OCI-LY1 (cell line): ENCODE results near the gene C1QTNF9.

ENCODE experiments used
- H2AFZ ChIP-seq: fragments of 200-600 bp; sonication (generic), shearing (Covaris generic); 2 replicates; pipeline ENCODE4 v1.6.0; 2014; ENCODE audit warnings: antibody characterized with exemption, mild to moderate bottlenecking, low read length
- H3F3A ChIP-seq: fragments of 200-600 bp; sonication (generic), shearing (Covaris generic); 2 replicates; pipeline ENCODE4 v1.6.0; 2014; ENCODE audit warnings: mild to moderate bottlenecking, antibody characterized with exemption, low read length, moderate library complexity; ENCODE audit not compliant: insufficient read depth
- H3K27ac ChIP-seq: fragments of 200-600 bp; sonication (generic); 2 replicates; pipeline ENCODE4 v1.5.1; 2014; ENCODE audit warnings: low read length, mixed run types, mild to moderate bottlenecking, low read depth; ENCODE audit not compliant: poor library complexity, severe bottlenecking
- H3K27me3 ChIP-seq: fragments of 200-600 bp; sonication (generic); 2 replicates; pipeline ENCODE4 v1.6.0; 2014; ENCODE audit warnings: antibody characterized with exemption, mild to moderate bottlenecking, low read length, moderate library complexity; ENCODE audit not compliant: insufficient read depth
- H3K36me3 ChIP-seq: fragments of 200-600 bp; sonication (generic); 2 replicates; pipeline ENCODE4 v1.6.1; 2014; ENCODE audit warnings: mild to moderate bottlenecking, antibody characterized with exemption, low read length, moderate library complexity, mixed read lengths; ENCODE audit not compliant: insufficient read depth
- H3K4me1 ChIP-seq: fragments of 200-600 bp; sonication (generic); 2 replicates; pipeline ENCODE4 v1.5.1; 2014; ENCODE audit warnings: mild to moderate bottlenecking, low read length, moderate library complexity; ENCODE audit not compliant: insufficient read depth, severe bottlenecking
- H3K4me2 ChIP-seq: fragments of 200-600 bp; sonication (generic), shearing (Covaris generic); 2 replicates; pipeline ENCODE4 v1.6.1; 2014; ENCODE audit warnings: low read length
- H3K4me3 ChIP-seq: fragments of 200-600 bp; sonication (generic); 2 replicates; pipeline ENCODE4 v1.5.1; 2014; ENCODE audit warnings: low read length, low read depth, mild to moderate bottlenecking, mixed read lengths; ENCODE audit not compliant: poor library complexity, severe bottlenecking
- H3K79me2 ChIP-seq: fragments of 200-600 bp; shearing (Covaris generic); 2 replicates; pipeline ENCODE4 v1.6.1; 2016; ENCODE audit warnings: mixed run types, low read length, mixed read lengths; ENCODE audit not compliant: insufficient read depth
- H3K9ac ChIP-seq: fragments of 200-600 bp; sonication (generic), shearing (Covaris generic); 2 replicates; pipeline ENCODE4 v1.6.1; 2014; ENCODE audit warnings: mild to moderate bottlenecking, low read length, mixed read lengths
- H3K9me2 ChIP-seq: fragments of 200-600 bp; sonication (generic), shearing (Covaris generic); 2 replicates; pipeline ENCODE4 v1.6.1; 2014; ENCODE audit warnings: low read depth, mild to moderate bottlenecking, low read length, mixed read lengths
- H3K9me3 ChIP-seq: fragments of 200-600 bp; shearing (Covaris generic); 2 replicates; pipeline ENCODE4 v1.6.1; 2014; ENCODE audit warnings: low read length, mixed read lengths
- H4K20me1 ChIP-seq: fragments of 200-600 bp; sonication (generic), shearing (Covaris generic); 2 replicates; pipeline ENCODE4 v1.6.0; 2016; ENCODE audit warnings: mild to moderate bottlenecking, low read length; ENCODE audit not compliant: insufficient read depth
- CTCF ChIP-seq: fragments of 200-600 bp; sonication (generic), shearing (Covaris generic); IDR thresholded peaks from 2 replicates; pipeline ENCODE4 v1.5.1; 2017; ENCODE audit warnings: mild to moderate bottlenecking, antibody characterized with exemption, low read length, moderate library complexity, mixed read lengths
- EZH2 ChIP-seq: fragments of 200-600 bp; sonication (generic), shearing (Covaris generic); IDR thresholded peaks from 2 replicates; pipeline ENCODE4 v1.8.0; 2017; ENCODE audit warnings: borderline replicate concordance, mixed run types, mild to moderate bottlenecking, antibody characterized with exemption, low read length, moderate library complexity, mixed read lengths

Gene C1QTNF9

DNA sequence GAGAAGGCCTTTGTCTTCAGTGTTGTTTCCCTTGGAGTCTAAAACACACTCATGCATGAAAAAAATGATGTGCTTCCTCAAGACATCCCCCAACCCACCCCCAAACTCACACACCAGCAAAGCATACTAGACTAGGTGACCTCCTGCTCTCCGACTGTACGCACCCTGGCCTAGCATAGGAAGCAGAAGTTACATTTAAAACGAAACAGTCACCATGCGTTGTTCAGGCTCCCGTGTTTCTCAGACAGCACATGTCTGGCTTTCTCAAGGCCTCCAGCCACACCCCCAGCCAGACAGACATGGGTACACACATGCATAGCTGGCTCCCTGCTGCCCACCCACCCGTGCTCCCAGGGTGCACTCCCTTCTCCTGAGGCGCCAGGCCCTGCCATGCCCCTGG, 28.7 kb upstream of the C1QTNF9 start:
- Histone ChIP-seq H3K4me1 (no peaks in the 10 kb centered on the region), H3K27me3 (no peaks in the 10 kb centered on the region), H3K4me3 (no peak overlapping the region), H3K9ac (no peak overlapping the region), H4K20me1 (no peaks in the 10 kb centered on the region), H3K27ac (no peak overlapping the region), H3K79me2 (no peaks in the 10 kb centered on the region), H3K36me3 (no peaks in the 10 kb centered on the region), H3K9me3 (no peaks in the 10 kb centered on the region), H3K4me2 (no peak overlapping the region), H3F3A (no peaks in the 10 kb centered on the region), H2AFZ (no peak overlapping the region), H3K9me2 (no peaks in the 10 kb centered on the region)
- no peak for TF ChIP-seq EZH2
- no peak for TF ChIP-seq CTCF

GRCh38 chr13:24281188-24282008, 28.0 kb upstream of the C1QTNF9 start:
- Histone ChIP-seq H3K4me2 (no peak overlapping the region), H3K9ac (no peak overlapping the region), H4K20me1 (no peaks in the 10 kb centered on the region), H3F3A (no peaks in the 10 kb centered on the region), H3K4me3 (no peak overlapping the region), H3K36me3 (no peaks in the 10 kb centered on the region), H2AFZ (no peak overlapping the region), H3K79me2 (no peaks in the 10 kb centered on the region), H3K9me2 (no peaks in the 10 kb centered on the region), H3K27me3 (no peaks in the 10 kb centered on the region), H3K9me3 (no peaks in the 10 kb centered on the region), H3K27ac (no peak overlapping the region), H3K4me1 (no peaks in the 10 kb centered on the region)
- TF ChIP-seq CTCF (no peak), EZH2 (no peak)

DNA sequence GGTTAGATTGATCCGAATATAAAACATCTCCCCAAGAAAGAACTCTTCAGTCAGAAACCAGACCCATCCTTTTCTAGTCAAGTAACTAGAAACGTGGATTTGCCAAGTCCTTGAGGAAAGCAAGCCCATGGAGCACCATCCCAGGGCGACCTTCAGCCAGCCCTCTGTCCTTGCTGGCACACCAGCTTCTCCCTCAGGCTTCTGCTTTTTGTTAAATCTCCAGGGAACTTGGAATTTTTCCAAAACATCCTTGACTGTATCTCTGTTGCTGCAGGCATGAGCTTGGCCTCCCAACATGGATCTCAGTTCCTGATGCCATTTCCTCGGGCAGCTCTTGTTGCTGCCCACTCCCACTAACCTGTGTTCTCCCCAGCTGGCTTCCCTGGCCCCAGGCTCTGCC, 27.1 kb upstream of the C1QTNF9 start:
- Histone ChIP-seq H3K27me3 (no peaks in the 10 kb centered on the region), H3K36me3 (no peaks in the 10 kb centered on the region), H3K4me1 (no peaks in the 10 kb centered on the region), H3K9me3 (no peaks in the 10 kb centered on the region), H4K20me1 (no peaks in the 10 kb centered on the region), H2AFZ (no peak overlapping the region), H3K4me2 (no peak overlapping the region), H3K4me3 (no peak overlapping the region), H3K27ac (no peak overlapping the region), H3K79me2 (no peaks in the 10 kb centered on the region), H3K9ac (no peak overlapping the region), H3K9me2 (no peaks in the 10 kb centered on the region), H3F3A (no peaks in the 10 kb centered on the region)
- TF ChIP-seq EZH2 (no peak), CTCF (no peak)
